ENCODE measurements around the gene HEMK1. TPM values are rescaled to one million over a fixed set of nuclear protein-coding genes. Genes with fewer than 3 reads are reported as not detected.
A peak's percentile ranks its signal among the peaks of the same experiment; 100 is the strongest.

Gene HEMK1
- total RNA-seq, 1 experiment from 2014 or later = 20.9 TPM

DNA sequence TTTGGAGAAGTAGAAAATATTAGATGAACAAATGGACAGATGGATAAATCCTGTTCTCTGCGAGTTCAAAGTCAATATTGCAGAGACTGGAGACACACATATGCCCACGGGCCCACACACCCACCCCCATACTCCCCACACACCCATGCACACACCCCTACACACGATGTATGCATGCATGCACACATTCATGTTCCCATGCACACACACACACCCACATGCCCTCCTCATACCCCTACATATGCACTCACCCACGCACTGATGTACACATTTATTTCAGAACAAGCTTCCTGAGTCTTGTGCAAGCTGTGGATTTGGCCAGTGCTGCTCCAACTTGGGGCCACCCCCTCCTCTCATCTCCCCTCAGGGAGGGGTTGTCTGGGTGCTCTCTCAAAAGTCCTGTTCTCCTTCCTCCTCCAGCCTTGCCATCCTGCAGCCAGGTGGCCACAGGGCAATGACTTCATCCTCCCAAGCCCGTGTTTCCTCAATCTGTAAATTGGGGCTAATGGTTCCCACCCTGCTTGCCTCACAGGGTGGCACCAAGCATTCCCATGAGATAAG, 64.0 kb downstream of the HEMK1 start (continued):
- TF ChIP-seq NR3C1 (CRISPR knock-in tag; conservative IDR thresholded peaks at IDR 0.05; ENCODE audit: low read depth) (no peak), ZNF396 (CRISPR knock-in tag; IDR thresholded peaks at IDR 0.05; ENCODE audit: borderline replicate concordance) (no peak), FOXP1 (CRISPR knock-in tag; IDR thresholded peaks at IDR 0.05; ENCODE audit: borderline replicate concordance) (no peak)
- TF ChIP-seq, protein P1, sequence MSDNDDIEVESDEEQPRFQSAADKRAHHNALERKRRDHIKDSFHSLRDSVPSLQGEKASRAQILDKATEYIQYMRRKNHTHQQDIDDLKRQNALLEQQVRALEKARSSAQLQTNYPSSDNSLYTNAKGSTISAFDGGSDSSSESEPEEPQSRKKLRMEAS (CRISPR knock-in tag; IDR thresholded peaks at IDR 0.05) = no peak
- TF ChIP-seq, protein P2, sequence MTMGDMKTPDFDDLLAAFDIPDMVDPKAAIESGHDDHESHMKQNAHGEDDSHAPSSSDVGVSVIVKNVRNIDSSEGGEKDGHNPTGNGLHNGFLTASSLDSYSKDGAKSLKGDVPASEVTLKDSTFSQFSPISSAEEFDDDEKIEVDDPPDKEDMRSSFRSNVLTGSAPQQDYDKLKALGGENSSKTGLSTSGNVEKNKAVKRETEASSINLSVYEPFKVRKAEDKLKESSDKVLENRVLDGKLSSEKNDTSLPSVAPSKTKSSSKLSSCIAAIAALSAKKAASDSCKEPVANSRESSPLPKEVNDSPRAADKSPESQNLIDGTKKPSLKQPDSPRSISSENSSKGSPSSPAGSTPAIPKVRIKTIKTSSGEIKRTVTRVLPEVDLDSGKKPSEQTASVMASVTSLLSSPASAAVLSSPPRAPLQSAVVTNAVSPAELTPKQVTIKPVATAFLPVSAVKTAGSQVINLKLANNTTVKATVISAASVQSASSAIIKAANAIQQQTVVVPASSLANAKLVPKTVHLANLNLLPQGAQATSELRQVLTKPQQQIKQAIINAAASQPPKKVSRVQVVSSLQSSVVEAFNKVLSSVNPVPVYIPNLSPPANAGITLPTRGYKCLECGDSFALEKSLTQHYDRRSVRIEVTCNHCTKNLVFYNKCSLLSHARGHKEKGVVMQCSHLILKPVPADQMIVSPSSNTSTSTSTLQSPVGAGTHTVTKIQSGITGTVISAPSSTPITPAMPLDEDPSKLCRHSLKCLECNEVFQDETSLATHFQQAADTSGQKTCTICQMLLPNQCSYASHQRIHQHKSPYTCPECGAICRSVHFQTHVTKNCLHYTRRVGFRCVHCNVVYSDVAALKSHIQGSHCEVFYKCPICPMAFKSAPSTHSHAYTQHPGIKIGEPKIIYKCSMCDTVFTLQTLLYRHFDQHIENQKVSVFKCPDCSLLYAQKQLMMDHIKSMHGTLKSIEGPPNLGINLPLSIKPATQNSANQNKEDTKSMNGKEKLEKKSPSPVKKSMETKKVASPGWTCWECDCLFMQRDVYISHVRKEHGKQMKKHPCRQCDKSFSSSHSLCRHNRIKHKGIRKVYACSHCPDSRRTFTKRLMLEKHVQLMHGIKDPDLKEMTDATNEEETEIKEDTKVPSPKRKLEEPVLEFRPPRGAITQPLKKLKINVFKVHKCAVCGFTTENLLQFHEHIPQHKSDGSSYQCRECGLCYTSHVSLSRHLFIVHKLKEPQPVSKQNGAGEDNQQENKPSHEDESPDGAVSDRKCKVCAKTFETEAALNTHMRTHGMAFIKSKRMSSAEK (CRISPR knock-in tag; IDR thresholded peaks at IDR 0.05; ENCODE audit: borderline replicate concordance) = no peak

DNA sequence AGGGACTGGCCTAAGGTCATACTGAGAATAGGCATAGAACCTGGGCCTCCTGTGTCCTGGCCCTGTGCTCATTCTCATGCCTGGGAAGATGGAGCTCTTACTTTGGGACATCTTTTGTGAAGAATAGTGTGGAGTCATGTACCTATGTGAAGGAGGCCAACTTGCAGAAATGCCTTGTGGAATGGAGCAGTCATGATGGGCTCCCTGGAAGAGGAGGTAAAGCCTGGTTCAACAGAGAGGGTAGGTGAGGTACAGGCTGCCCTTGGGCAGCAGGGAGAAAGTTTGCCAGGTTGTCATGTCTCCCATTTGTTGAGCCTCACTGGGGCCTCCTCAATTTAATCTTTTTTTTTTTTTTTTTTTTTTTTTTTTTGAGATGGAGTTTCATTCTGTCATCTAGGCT, 65.7 kb downstream of the HEMK1 start:
- TF ChIP-seq ZNF263 (CRISPR knock-in tag; IDR thresholded peaks at IDR 0.05; ENCODE audit: low read depth) (no peak), ZNF219 (CRISPR knock-in tag; IDR thresholded peaks at IDR 0.05; ENCODE audit: borderline replicate concordance) (no peak), PRRX2 (CRISPR knock-in tag; IDR thresholded peaks at IDR 0.05) (no peak), NFATC4 (CRISPR knock-in tag; IDR thresholded peaks at IDR 0.05) (no peak), GABPB1 (CRISPR knock-in tag; IDR thresholded peaks at IDR 0.05) (no peak)
- TF ChIP-seq, protein P3, sequence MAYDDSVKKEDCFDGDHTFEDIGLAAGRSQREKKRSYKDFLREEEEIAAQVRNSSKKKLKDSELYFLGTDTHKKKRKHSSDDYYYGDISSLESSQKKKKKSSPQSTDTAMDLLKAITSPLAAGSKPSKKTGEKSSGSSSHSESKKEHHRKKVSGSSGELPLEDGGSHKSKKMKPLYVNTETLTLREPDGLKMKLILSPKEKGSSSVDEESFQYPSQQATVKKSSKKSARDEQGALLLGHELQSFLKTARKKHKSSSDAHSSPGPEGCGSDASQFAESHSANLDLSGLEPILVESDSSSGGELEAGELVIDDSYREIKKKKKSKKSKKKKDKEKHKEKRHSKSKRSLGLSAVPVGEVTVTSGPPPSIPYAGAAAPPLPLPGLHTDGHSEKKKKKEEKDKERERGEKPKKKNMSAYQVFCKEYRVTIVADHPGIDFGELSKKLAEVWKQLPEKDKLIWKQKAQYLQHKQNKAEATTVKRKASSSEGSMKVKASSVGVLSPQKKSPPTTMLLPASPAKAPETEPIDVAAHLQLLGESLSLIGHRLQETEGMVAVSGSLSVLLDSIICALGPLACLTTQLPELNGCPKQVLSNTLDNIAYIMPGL (CRISPR knock-in tag; IDR thresholded peaks at IDR 0.05) = no peak
- TF ChIP-seq, protein P2 (CRISPR knock-in tag; IDR thresholded peaks at IDR 0.05; ENCODE audit: borderline replicate concordance) = no peak
- TF ChIP-seq, protein P4, sequence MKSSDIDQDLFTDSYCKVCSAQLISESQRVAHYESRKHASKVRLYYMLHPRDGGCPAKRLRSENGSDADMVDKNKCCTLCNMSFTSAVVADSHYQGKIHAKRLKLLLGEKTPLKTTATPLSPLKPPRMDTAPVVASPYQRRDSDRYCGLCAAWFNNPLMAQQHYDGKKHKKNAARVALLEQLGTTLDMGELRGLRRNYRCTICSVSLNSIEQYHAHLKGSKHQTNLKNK (CRISPR knock-in tag; IDR thresholded peaks at IDR 0.05) = no peak
- TF ChIP-seq, protein P5, sequence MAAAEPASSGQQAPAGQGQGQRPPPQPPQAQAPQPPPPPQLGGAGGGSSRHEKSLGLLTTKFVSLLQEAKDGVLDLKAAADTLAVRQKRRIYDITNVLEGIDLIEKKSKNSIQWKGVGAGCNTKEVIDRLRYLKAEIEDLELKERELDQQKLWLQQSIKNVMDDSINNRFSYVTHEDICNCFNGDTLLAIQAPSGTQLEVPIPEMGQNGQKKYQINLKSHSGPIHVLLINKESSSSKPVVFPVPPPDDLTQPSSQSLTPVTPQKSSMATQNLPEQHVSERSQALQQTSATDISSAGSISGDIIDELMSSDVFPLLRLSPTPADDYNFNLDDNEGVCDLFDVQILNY (CRISPR knock-in tag; IDR thresholded peaks at IDR 0.05) = no peak
- TF ChIP-seq, protein P6, sequence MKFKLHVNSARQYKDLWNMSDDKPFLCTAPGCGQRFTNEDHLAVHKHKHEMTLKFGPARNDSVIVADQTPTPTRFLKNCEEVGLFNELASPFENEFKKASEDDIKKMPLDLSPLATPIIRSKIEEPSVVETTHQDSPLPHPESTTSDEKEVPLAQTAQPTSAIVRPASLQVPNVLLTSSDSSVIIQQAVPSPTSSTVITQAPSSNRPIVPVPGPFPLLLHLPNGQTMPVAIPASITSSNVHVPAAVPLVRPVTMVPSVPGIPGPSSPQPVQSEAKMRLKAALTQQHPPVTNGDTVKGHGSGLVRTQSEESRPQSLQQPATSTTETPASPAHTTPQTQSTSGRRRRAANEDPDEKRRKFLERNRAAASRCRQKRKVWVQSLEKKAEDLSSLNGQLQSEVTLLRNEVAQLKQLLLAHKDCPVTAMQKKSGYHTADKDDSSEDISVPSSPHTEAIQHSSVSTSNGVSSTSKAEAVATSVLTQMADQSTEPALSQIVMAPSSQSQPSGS (CRISPR knock-in tag; IDR thresholded peaks at IDR 0.05; ENCODE audit: borderline replicate concordance, low read depth) = no peak
- TF ChIP-seq, protein P7, sequence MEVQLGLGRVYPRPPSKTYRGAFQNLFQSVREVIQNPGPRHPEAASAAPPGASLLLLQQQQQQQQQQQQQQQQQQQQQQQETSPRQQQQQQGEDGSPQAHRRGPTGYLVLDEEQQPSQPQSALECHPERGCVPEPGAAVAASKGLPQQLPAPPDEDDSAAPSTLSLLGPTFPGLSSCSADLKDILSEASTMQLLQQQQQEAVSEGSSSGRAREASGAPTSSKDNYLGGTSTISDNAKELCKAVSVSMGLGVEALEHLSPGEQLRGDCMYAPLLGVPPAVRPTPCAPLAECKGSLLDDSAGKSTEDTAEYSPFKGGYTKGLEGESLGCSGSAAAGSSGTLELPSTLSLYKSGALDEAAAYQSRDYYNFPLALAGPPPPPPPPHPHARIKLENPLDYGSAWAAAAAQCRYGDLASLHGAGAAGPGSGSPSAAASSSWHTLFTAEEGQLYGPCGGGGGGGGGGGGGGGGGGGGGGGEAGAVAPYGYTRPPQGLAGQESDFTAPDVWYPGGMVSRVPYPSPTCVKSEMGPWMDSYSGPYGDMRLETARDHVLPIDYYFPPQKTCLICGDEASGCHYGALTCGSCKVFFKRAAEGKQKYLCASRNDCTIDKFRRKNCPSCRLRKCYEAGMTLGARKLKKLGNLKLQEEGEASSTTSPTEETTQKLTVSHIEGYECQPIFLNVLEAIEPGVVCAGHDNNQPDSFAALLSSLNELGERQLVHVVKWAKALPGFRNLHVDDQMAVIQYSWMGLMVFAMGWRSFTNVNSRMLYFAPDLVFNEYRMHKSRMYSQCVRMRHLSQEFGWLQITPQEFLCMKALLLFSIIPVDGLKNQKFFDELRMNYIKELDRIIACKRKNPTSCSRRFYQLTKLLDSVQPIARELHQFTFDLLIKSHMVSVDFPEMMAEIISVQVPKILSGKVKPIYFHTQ (CRISPR knock-in tag; IDR thresholded peaks at IDR 0.05) = no peak
- Mint-ChIP-seq H3K36me3 (no peaks in the 10 kb centered on the region), H3K4me3 (no peak overlapping the region), H3K4me1 (peaks cover 23% of the 10 kb centered on the region), H3K27me3 (ENCODE audit: low read depth) (no peaks in the 10 kb centered on the region), H3K9me3 (no peaks in the 10 kb centered on the region), H3K27ac (0 out of 2 replicates have a peak overlapping the region, but pooled peaks have one; percentile 15)
- ChIA-PET POLR2A (no interaction called here), CTCF (interaction anchor here (1.2 kb wide), 1 partner anchor 18 kb away, joined by 5 read pairs; no protein-coding TSS in a partner anchor)
- no peak for DNase-seq (ENCODE audit: low spot score)
- no peak for ATAC-seq
